Sciatic nerve (tissue), 2 donors: Measurements from ENCODE around the gene IGFL3. TPM values are rescaled to one million over a fixed set of nuclear protein-coding genes. Genes with fewer than 3 reads are reported as not detected.
"Not testable (repeated sequence)": the region's sequence is repeated elsewhere in the genome, so short reads cannot be mapped to it uniquely, and the experiment has no call there.

Source experiments
- ATAC-seq: fragments of 200-7000 bp; cut with Tn5 transposase; one replicate; pipeline ENCODE4 v1.9.1; 2020; ENCODE audit warnings: mild to moderate bottlenecking, moderate library complexity
- DNase-seq: peaks from one replicate; pipeline ENCODE4 v3.0.0-alpha.2; 2020; ENCODE audit warnings: low spot score
- intact Hi-C: fragments of 100-400 bp; cut with DNase I; formaldehyde crosslinking; loops from one replicate; pipeline ENCODE4 v1.14.2; 2022
- total RNA-seq: library from RNA; stranded (reverse); fragmentation: NEBNext Ultra II Directional; extraction: Animal tissue kit (Norgen Biotek cat#: 25700); gene quantifications from one replicate; pipeline ENCODE4 v1.2.1, GENCODE V29; 2021
- donor health status: DM: no; HTN: no; CAD: no.
- donor health status: DM: no; HTN: no; CAD: no.

IGFL3 gene
- total RNA-seq, 1 donor from 2014 or later: not detected

DNA sequence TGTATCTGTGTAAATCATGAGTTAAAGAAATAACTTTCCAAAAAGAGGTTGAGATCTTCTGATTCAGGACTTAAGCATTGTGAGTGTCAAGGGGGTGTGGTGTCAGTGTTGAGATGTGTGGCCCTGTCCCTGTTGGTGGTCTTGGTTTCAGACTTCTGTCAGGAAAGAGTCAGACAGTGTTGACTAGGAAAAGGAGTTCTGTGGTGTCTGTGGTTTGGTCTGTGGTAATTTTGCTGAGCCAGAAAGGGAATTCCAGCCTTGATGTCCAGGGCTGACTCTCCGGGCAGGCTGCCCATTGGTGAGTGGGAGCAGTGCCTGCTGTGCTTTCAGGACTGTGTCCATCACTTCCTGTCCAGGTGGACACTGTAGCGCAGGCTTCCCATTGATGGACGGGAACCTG is 43.9 kb downstream of the IGFL3 start:
- ATAC-seq (no peak), DNase-seq (no peak)
- intact Hi-C loops: loop anchor here (10.0 kb wide), 1 partner anchor 104 kb away; no protein-coding TSS in a partner anchor

DNA sequence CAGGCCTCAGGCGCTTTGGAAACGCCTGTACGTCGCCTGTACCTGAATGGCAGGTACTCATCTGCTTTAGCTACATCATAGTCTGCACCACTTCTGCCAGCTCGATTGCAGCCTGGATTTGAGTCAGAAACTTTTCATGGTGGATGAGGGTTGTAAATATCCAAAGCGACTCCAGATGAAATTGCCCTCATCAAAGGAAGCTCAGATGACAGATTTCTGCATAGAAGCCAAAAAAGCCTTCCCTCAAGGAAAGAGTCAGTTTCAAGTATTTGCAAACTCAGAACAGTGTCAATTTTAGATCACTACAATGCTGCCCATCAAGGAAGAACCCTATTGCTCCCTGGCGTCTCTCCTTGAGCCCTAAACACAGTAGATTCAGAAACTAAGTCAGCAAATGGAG is 44.9 kb downstream of the IGFL3 start:
- ATAC-seq (no peak), DNase-seq (no peak)
- intact Hi-C loops: loop anchor here (5.0 kb wide), 1 partner anchor 183 kb away; no protein-coding TSS in a partner anchor

DNA sequence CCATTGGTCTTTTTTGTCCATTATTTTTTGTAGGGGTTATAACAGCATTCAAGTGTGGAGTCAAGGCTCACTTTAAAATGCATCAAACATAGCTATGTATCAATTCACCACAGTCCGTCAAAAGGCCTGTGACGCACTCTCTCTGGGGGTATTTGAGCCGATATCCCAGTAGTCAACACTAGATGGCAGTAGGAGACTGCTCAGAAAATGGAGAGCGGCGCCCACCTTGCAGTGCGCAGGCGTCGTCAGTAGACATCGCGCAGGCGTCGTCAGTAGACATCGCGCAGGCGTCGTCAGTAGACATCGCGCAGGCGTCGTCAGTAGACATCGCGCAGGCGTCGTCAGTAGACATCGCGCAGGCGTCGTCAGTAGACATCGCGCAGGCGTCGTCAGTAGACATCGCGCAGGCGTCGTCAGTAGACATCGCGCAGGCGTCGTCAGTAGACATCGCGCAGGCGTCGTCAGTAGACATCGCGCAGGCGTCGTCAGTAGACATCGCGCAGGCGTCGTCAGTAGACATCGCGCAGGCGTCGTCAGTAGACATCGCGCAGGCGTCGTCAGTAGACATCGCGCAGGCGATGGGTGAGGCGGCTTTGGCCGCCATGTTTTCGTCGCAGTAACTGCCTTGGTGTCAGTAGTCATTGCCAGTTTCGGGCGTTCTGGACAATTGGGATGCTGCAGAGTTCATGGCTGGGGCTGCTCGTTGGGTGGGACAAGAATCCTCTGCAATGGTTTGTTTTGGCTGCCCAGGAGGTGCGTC is 45.7 kb downstream of the IGFL3 start:
- peak; percentile 71 for ATAC-seq
- intact Hi-C loops: loop anchor here (5.0 kb wide), 1 partner anchor 184 kb away; no protein-coding TSS in a partner anchor
- DNase-seq: not testable (repeated sequence)

DNA sequence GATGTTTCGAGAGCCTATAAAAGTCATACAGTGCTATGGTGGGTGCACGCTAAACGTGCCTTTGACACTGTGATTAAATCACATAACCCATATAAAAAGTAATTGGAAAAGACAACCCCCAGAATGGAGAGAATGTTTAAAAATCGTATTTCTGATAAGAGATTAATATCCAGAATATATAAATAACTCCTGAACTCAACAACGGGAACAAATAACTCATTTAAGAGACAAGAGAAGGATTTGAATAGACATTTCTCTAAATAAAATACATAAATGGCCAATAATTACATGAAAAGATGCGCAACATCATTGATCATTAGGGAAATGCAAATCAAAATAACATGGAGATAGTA is 46.7 kb downstream of the IGFL3 start:
- intact Hi-C loops: loop anchor here (5.0 kb wide), 1 partner anchor 185 kb away; no protein-coding TSS in a partner anchor
- no peak for DNase-seq

DNA sequence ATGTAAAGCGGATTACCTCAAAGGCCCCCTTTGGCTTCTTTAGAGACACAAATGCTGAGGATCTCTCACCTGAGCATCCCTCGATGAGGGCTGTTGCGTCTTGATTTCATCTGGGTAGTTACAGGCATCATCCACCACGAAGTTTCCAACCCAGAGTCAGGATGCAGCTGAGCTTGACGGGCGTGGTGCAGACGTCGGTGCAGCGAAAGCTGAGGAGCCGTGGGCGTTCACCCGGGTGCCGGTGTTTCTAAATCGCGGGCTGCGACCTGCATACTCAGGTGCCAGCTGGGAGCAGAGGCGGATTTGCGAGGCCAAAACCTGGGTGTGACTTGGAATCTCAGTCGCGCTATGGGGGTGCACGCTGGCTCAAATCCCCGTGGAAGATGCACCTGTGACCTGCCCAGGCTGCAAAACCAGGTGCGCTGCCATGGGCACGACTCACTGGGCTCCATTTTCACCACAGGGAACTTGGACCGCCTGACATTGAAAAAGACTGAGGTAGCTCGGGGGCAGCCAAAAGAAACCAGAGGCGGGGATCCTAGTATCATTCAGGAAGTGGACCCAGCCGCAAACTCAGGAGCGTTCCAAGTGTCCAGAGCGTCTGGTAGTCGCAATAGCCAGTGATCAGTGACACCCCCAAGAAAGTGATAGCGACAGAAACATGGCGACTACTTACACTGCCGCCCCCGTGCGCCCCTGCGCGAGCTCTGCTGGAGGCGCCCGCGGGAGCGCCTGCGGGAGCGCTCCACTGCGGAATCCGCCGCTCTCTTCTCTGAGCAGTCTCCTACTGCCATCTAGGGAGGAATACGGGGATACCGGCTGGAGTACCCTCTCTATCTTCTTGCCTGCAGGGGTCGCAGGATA is 47.3 kb downstream of the IGFL3 start:
- intact Hi-C loops: loop anchor here (5.0 kb wide), 1 partner anchor 185 kb away; no protein-coding TSS in a partner anchor
- DNase-seq (peak; percentile 64), ATAC-seq (peak; percentile 78)

More for the DNA sequence above, 46.7 kb downstream of the IGFL3 start:
- no peak for ATAC-seq

DNA sequence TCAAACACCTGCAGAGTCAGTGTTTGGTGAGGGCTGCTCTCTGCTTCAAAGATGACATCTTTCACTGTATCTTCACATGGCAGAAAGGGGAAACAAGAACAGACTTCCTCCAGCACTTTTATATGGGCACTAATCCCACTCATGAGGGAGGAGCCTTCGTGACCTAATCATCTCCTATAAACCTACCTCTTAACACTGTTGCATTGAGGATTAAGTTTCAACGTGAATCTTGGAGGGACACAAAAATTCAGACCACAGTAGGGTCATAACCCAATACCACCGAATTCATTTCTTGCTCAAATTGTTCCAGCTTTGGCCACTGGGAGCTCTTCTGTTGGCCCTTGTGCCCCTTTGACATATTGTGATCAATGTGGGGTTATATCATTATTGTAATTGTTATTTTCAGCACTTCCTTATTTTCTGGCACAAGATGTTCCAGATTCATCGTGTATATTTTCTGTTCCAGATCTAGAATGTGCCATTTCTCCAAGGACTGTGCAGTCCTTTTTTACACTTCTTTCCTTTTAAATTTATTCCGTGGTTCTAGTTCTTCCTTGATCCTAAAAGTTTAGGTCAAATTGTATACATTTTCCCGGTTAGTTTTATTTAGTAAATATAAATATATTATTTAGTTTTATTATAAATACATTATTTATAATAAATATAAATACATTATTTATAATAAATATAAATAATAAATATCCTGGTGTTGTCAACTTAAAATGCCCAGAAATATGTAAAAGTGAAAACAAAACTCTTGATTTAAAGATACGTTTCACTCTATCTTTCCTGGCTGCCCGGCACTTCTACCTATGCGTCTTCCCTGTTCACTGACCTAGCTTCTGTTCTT is 48.2 kb downstream of the IGFL3 start:
- intact Hi-C loops: loop anchor here (5.0 kb wide), 1 partner anchor 186 kb away; no protein-coding TSS in a partner anchor
- ATAC-seq (no peak), DNase-seq (no peak)

DNA sequence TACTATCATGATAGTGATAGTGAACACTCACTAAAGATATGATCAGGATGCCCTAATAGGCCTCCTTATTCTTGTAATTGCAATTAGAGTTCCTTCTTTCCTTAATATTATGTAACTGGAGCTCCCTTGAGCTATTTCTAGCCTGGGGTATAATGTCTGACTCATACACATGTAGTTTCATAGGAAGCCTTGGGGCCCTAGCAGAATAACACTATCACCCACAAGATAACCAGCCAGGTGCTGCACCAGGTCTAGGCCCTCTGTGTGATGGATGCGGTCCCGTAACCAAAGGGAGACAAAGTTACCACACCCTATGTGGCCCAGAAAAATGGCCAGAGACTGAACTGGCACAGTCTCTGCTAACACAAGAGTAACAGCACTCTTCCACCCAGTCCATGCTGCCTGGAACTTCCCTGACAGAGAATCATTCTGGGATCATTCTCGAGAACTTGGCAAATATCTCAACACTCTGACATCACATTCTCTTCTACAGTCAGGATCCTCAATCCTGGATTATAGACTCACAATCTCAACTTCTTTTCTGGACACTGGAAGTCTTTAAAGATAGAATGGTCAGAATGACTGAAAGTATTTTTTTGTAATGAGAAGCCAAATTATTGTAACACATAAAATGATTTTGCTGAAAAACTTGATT is 51.1 kb downstream of the IGFL3 start:
- no peak for DNase-seq
- intact Hi-C loops: no loop called here

More for the DNA sequence above, 51.1 kb downstream of the IGFL3 start:
- no peak for ATAC-seq

Other genes starting within 250 kb of the IGFL3 start
- 21.0 TPM for gene IRF2BP1, start 238.5 kb downstream of the IGFL3 start, total RNA-seq
- gene MYPOP, start 222.1 kb downstream of the IGFL3 start, total RNA-seq: 8.6 TPM
- gene NANOS2, start 209.9 kb downstream of the IGFL3 start, total RNA-seq: not detected
- gene NOVA2, start 150.8 kb downstream of the IGFL3 start, total RNA-seq: 9.9 TPM
- gene CCDC61, start 129.2 kb downstream of the IGFL3 start, total RNA-seq: 17.8 TPM
- gene PGLYRP1, start 101.6 kb downstream of the IGFL3 start, total RNA-seq: 3.2 TPM
- 0.94 TPM for gene IGFL4, start 83.7 kb downstream of the IGFL3 start, total RNA-seq
- gene IGFL2, start 23.6 kb upstream of the IGFL3 start, total RNA-seq: 0.85 TPM
- not detected for gene IGFL1, start 105.1 kb upstream of the IGFL3 start, total RNA-seq
- gene HIF3A, start 172.4 kb upstream of the IGFL3 start, total RNA-seq: 55.0 TPM
- gene PPP5C, start 222.4 kb upstream of the IGFL3 start, total RNA-seq: 46.9 TPM